Testis (tissue), 3 donors: Measurements from ENCODE around the gene C2orf49. TPM values are rescaled to one million over a fixed set of nuclear protein-coding genes. Genes with fewer than 3 reads are reported as not detected.

ENCODE experiments used
- DNase-seq: peaks from one replicate; pipeline ENCODE4 v3.0.0-alpha.2; 2019
- H3K27ac ChIP-seq, 2 donors: fragments of 200-600 bp; sonication (generic); one replicate each; pipeline ENCODE4 v1.5.1; 2019
- H3K27me3 ChIP-seq: fragments of 200-600 bp; sonication (generic); one replicate; pipeline ENCODE4 v1.5.1; 2019
- H3K36me3 ChIP-seq: fragments of 200-600 bp; sonication (generic); one replicate; pipeline ENCODE4 v1.5.1; 2017; ENCODE audit warnings: low read depth; ENCODE audit errors: missing control alignments
- H3K4me1 ChIP-seq: fragments of 200-600 bp; sonication (generic); one replicate; pipeline ENCODE4 v1.5.1; 2019
- H3K4me3 ChIP-seq, 2 donors: fragments of 200-600 bp; sonication (generic); one replicate each; pipeline ENCODE4 v1.5.1; 2017 to 2019
- H3K9me3 ChIP-seq: fragments of 200-600 bp; sonication (generic); one replicate; pipeline ENCODE4 v1.5.1; 2017
- POLR2A ChIP-seq: fragments of 450-650 bp; IDR thresholded peaks from one replicate; pipeline ENCODE4 v1.6.1; 2017; ENCODE audit warnings: antibody characterized with exemption, mild to moderate bottlenecking, moderate library complexity
- WGBS, 2 donors: methylation state at CpG; one replicate each; pipeline ENCODE4 v1.1.5; 2018; 5-methylcytosine and 5-hydroxymethylcytosine counted together
- intact Hi-C: fragments of 100-400 bp; cut with DNase I; formaldehyde crosslinking; loops from one replicate; pipeline ENCODE4 v1.15.1; 2023; ENCODE audit warnings: low total_unique reads
- polyA plus RNA-seq: library from polyadenylated mRNA; stranded (reverse); fragments of 350-450 nt; fragmentation: Illumina TruSeq; extraction: RNeasy Lipid Tissue Mini Kit (QIAGEN cat#74804); gene quantifications from one replicate; pipeline ENCODE4 v1.2.3, GENCODE V29; 2014; ENCODE audit warnings: low read depth, low replicate concordance; ENCODE audit not compliant: insufficient read depth
- total RNA-seq, 2 donors: library from RNA; depleted of rRNA; stranded (reverse); fragments of >200 nt; gene quantifications; one replicate each; pipeline ENCODE4 v1.2.3, GENCODE V29; 2016
- TF ChIP-seq, protein P1 (sequence below), 3 experiments: fragments of 450-650 bp in 2 of 3; fragments of 200-600 bp in 1 of 3; sonication (generic) in 1 of 3; IDR thresholded peaks; one replicate each; pipeline ENCODE4 v1.5.1; 2016 to 2019; ENCODE audit warnings: antibody characterized with exemption in 3 of 3, mild to moderate bottlenecking in 2 of 3, moderate library complexity in 1 of 3

The C2orf49 gene
- total and polyA plus RNA-seq, 3 donors from 2014 or later: 28.5 to 35.4 (median 32.6) TPM

DNA sequence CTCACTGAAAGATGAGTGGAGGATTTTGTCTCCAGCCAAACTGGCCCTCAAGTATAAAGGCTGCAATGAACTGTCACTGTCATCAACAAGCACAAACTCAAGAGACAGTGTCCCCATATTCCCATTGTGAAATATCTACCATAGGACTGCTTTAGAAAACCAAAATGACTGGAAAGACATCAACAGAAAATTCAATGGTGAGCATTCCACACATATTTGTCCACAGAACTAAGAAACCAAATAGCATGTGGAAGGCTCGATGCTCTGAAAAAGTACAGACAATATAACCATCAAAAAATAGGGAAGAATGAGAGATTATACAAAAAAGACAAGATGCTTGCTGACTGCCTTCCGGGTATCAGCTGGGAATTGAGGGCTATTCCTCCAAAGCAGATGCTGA lies 45.4 kb upstream of the C2orf49 start:
- 81 to 96% methylated on average over 2 of the region's 2 CpGs for WGBS, 2 donors
- no peaks in the 10 kb centered on the region for H3K4me1 ChIP-seq
- no peaks in the 10 kb centered on the region for H3K27me3 ChIP-seq
- H3K9me3 ChIP-seq: no peaks in the 10 kb centered on the region
- intact Hi-C loops: no loop called here
- no peak overlapping the region for H3K27ac ChIP-seq
- H3K36me3 ChIP-seq: no peaks in the 10 kb centered on the region
- DNase-seq: no peak
- TF ChIP-seq POLR2A: no peak
- TF ChIP-seq, protein P1, sequence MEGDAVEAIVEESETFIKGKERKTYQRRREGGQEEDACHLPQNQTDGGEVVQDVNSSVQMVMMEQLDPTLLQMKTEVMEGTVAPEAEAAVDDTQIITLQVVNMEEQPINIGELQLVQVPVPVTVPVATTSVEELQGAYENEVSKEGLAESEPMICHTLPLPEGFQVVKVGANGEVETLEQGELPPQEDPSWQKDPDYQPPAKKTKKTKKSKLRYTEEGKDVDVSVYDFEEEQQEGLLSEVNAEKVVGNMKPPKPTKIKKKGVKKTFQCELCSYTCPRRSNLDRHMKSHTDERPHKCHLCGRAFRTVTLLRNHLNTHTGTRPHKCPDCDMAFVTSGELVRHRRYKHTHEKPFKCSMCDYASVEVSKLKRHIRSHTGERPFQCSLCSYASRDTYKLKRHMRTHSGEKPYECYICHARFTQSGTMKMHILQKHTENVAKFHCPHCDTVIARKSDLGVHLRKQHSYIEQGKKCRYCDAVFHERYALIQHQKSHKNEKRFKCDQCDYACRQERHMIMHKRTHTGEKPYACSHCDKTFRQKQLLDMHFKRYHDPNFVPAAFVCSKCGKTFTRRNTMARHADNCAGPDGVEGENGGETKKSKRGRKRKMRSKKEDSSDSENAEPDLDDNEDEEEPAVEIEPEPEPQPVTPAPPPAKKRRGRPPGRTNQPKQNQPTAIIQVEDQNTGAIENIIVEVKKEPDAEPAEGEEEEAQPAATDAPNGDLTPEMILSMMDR (IDR thresholded peaks at IDR 0.05): no peak
- H3K4me3 ChIP-seq: no peak overlapping the region

DNA sequence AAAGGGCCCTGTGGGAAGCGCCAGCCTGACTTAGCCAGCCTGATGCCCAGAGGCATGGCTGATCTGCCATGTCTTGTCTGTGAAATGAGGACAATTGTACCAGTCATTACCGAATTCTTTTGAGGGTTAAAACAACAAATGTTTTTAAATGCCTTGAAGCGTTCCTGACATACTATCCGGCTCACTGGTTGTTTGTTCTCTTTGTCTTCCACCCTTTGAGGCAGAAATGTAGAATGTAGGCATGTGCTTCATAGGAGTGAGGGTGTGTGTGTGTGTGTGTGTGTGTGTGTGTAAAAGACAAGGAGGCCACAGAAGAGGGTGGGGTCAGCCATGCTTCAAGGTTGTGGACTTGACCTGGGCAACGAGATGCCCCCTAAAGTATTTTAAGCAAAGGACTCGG lies 43.3 kb upstream of the C2orf49 start:
- no peaks in the 10 kb centered on the region for H3K27me3 ChIP-seq
- H3K9me3 ChIP-seq: no peaks in the 10 kb centered on the region
- 89% methylated on average over 6 of the region's 6 CpGs for WGBS, 2 donors
- intact Hi-C loops: no loop called here
- DNase-seq: no peak
- no peaks in the 10 kb centered on the region for H3K36me3 ChIP-seq
- H3K4me1 ChIP-seq: no peaks in the 10 kb centered on the region
- TF ChIP-seq POLR2A: no peak
- TF ChIP-seq, protein P1 (IDR thresholded peaks at IDR 0.05): no peak
- no peak overlapping the region for H3K27ac ChIP-seq
- H3K4me3 ChIP-seq: no peak overlapping the region

DNA sequence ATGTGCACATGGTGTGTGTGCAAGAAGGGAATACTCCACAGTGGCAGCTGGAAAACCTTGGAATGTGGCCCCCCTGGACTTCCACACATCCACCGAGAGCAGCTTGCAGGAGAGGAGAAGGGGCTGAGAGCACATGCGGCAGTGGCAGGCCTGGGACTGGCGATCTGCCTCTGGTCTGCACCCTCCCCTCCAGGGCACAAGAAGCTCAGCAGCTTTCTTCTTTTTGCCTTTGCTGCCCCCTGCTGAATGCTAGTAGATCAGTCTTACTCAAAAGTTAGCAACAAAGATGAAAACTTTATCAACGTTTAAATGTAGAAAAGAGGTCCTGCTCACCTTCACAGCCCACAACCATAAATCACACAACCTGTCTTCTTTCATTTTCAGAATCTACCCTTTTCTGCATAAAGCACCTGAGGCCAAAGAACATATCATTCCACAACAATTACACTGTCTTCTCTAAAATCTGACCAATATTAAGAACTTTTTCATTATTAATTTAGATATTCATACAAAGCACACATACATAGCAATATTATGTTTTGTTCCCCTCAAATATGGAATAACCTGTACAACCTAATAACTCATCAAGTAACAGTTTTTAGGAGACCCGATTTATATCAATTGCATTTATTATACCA lies 42.4 kb upstream of the C2orf49 start:
- Histone ChIP-seq H3K4me1 (no peaks in the 10 kb centered on the region), H3K27ac (no peak overlapping the region), H3K9me3 (no peaks in the 10 kb centered on the region), H3K36me3 (no peaks in the 10 kb centered on the region), H3K4me3 (no peak overlapping the region), H3K27me3 (no peaks in the 10 kb centered on the region)
- DNase-seq: peak; percentile 69
- intact Hi-C loops: no loop called here
- WGBS, 2 donors: 42 to 47% methylated on average over 5 of the region's 5 CpGs
- TF ChIP-seq, protein P1 (IDR thresholded peaks at IDR 0.05): peak in 2 of 3 experiments; percentile 36 to 46
- no peak for TF ChIP-seq POLR2A

DNA sequence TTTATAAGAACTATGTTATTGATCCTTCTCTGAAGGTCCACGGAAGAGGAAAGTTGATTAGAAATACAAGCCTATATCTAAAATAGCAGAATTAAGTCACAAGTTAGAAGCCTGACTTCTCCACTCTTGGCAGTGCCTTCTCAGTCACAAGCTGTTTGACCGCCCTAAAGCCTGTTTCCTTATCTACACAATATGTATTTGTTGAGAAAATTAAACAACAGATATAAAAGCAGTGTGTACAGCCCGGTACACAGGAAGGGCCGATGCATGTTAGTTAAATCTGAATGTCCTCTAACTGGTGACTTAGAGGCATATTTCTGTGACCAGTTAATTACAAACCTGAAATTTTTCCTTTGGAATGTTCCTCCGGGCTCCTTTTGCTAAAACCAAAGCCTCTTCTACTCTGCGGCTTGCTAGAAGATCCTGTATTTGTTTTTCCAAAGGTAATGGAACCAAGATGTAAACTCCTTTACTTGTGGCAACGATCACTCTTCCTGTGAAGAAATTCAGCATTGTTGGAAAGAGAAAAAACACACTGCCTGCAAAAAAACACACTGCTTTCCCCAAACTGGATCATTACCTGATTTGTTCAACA lies 41.2 kb upstream of the C2orf49 start:
- WGBS, 2 donors: 88 to 94% methylated on average over 7 of the region's 7 CpGs
- Histone ChIP-seq H3K4me3 (no peak overlapping the region), H3K9me3 (no peaks in the 10 kb centered on the region), H3K36me3 (no peaks in the 10 kb centered on the region), H3K27me3 (no peaks in the 10 kb centered on the region), H3K4me1 (no peaks in the 10 kb centered on the region), H3K27ac (no peak overlapping the region)
- intact Hi-C loops: no loop called here
- no peak for TF ChIP-seq POLR2A
- TF ChIP-seq, protein P1 (IDR thresholded peaks at IDR 0.05): no peak
- DNase-seq: no peak

DNA sequence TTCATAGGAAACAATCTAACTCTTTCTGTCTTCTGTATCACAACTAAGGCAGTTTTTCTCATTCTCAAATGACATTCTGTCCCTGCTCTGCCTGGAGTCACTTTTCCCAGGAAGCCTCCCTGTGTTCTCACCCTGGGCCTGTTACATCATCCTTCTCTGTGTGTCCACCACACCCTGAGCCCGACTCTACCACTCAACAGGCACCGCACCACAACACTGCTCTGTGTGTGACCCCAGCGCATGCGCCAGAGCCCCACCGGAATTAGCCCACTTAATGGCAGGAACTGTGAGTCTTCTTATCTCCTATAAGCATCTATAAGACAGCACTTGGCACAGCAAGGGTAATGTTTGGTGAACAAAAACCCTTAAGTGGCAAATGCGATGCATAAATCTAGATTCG lies 40.1 kb upstream of the C2orf49 start:
- intact Hi-C loops: no loop called here
- Histone ChIP-seq H3K36me3 (no peaks in the 10 kb centered on the region), H3K4me3 (no peak overlapping the region), H3K27ac (no peak overlapping the region), H3K27me3 (no peaks in the 10 kb centered on the region), H3K4me1 (no peaks in the 10 kb centered on the region), H3K9me3 (no peaks in the 10 kb centered on the region)
- WGBS, 2 donors: 91 to 94% methylated on average over 7 of the region's 7 CpGs
- TF ChIP-seq, protein P1 (IDR thresholded peaks at IDR 0.05): no peak
- no peak for TF ChIP-seq POLR2A
- no peak for DNase-seq
